H7 (cell line): ENCODE measurements around the gene PACSIN3. TPM values are rescaled to one million over a fixed set of nuclear protein-coding genes. Genes with fewer than 3 reads are reported as not detected.

ENCODE experiments used
- DNase-seq: peaks from one replicate; pipeline ENCODE4 v3.0.0; 2012
- H3K27me3 ChIP-seq: 2 replicates; pipeline ENCODE4 v1.6.0; 2011; ENCODE audit warnings: mild to moderate bottlenecking, low read length; ENCODE audit not compliant: control insufficient read depth, insufficient read depth
- H3K36me3 ChIP-seq: replicated peaks from 2 replicates; pipeline ENCODE4 v1.5.1; 2011; ENCODE audit warnings: low read length; ENCODE audit not compliant: control insufficient read depth, insufficient read depth
- H3K4me3 ChIP-seq: 2 replicates; pipeline ENCODE4 v1.5.1; 2011; ENCODE audit warnings: low read depth, mild to moderate bottlenecking, control low read depth, low read length, moderate library complexity; ENCODE audit not compliant: insufficient read depth
- total RNA-seq: library from RNA; depleted of rRNA; stranded (reverse); fragments of >200 nt; shearing (Covaris generic); gene quantifications from 2 replicates; pipeline ENCODE4 v1.2.3, GENCODE V29; 2014; rRNA removed

The PACSIN3 gene
- total RNA-seq = 67.6 and 76.2 TPM in 2 replicates

GRCh38 chr11:47186076-47186699 is at the start of gene PACSIN3:
Gene PACSIN3 (minus strand): TSS chr11:47186434. CDS start chr11:47182727, 3,707 bp downstream.
- DNase-seq = peak; percentile 92
- H3K4me3 ChIP-seq = peak within 1 kb of the TSS; percentile 79
- peaks cover 7% of the 10 kb centered on the region for H3K27me3 ChIP-seq
- H3K36me3 ChIP-seq = peaks cover 4% of the 10 kb centered on the region

- DNase-seq = peak; percentile 14
- no peak overlapping the region for H3K4me3 ChIP-seq
- H3K36me3 ChIP-seq = peaks cover 41% of the 10 kb centered on the region
- H3K27me3 ChIP-seq = no peaks in the 10 kb centered on the region
These were observed 48.9 kb upstream of the PACSIN3 start for GRCh38 chr11:47235163-47235562.

- no peak overlapping the region for H3K4me3 ChIP-seq
- peaks cover 38% of the 10 kb centered on the region for H3K36me3 ChIP-seq
- no peak for DNase-seq
- no peaks in the 10 kb centered on the region for H3K27me3 ChIP-seq
These were observed 48.5 kb upstream of the PACSIN3 start for GRCh38 chr11:47234669-47235100.

- peak; percentile 70 for DNase-seq
These were observed 47.9 kb upstream of the PACSIN3 start for GRCh38 chr11:47233989-47234668.

GRCh38 chr11:47233051-47233450 is 46.8 kb upstream of the PACSIN3 start:
- DNase-seq = peak; percentile 5
- no peak overlapping the region for H3K4me3 ChIP-seq
- H3K36me3 ChIP-seq = peaks cover 28% of the 10 kb centered on the region
- H3K27me3 ChIP-seq = no peaks in the 10 kb centered on the region

More at GRCh38 chr11:47233989-47234668, 47.9 kb upstream of the PACSIN3 start:
- Histone ChIP-seq H3K4me3 (no peak overlapping the region), H3K36me3 (peaks cover 34% of the 10 kb centered on the region), H3K27me3 (no peaks in the 10 kb centered on the region)

GRCh38 chr11:47229161-47229560 is 42.9 kb upstream of the PACSIN3 start:
- peak; percentile 2 for DNase-seq
- Histone ChIP-seq H3K27me3 (no peaks in the 10 kb centered on the region), H3K4me3 (no peak overlapping the region), H3K36me3 (peaks cover 13% of the 10 kb centered on the region)

- Histone ChIP-seq H3K27me3 (no peaks in the 10 kb centered on the region), H3K36me3 (peaks cover 15% of the 10 kb centered on the region), H3K4me3 (no peak overlapping the region)
- DNase-seq = no peak
These were observed 39.5 kb upstream of the PACSIN3 start for GRCh38 chr11:47225552-47226400.

GRCh38 chr11:47222696-47223095 is 36.5 kb upstream of the PACSIN3 start:
- DNase-seq = no peak
- Histone ChIP-seq H3K4me3 (no peak overlapping the region), H3K36me3 (peaks cover 13% of the 10 kb centered on the region), H3K27me3 (no peaks in the 10 kb centered on the region)

GRCh38 chr11:47220401-47220821 is 34.2 kb upstream of the PACSIN3 start:
- H3K27me3 ChIP-seq = no peaks in the 10 kb centered on the region
- no peak overlapping the region for H3K4me3 ChIP-seq
- DNase-seq = no peak

GRCh38 chr11:47216121-47216798 is 30.0 kb upstream of the PACSIN3 start:
- no peaks in the 10 kb centered on the region for H3K27me3 ChIP-seq
- peak overlapping the region; percentile 61; the same call in 1 of the 2 replicates for H3K4me3 ChIP-seq
- peaks cover 6% of the 10 kb centered on the region for H3K36me3 ChIP-seq
- DNase-seq = no peak

More at GRCh38 chr11:47220401-47220821, 34.2 kb upstream of the PACSIN3 start:
- H3K36me3 ChIP-seq = peaks cover 13% of the 10 kb centered on the region

GRCh38 chr11:47215366-47215910 is 29.2 kb upstream of the PACSIN3 start:
- no peak for DNase-seq
- H3K4me3 ChIP-seq = peak overlapping the region; percentile 61
- no peaks in the 10 kb centered on the region for H3K27me3 ChIP-seq
- H3K36me3 ChIP-seq = peaks cover 4% of the 10 kb centered on the region

GRCh38 chr11:47213950-47214565 is 27.8 kb upstream of the PACSIN3 start:
- peak overlapping the region; percentile 46 for H3K4me3 ChIP-seq
- DNase-seq = peak; percentile 92
- no peaks in the 10 kb centered on the region; the same call in 1 of the 2 replicates for H3K36me3 ChIP-seq
- no peaks in the 10 kb centered on the region for H3K27me3 ChIP-seq

GRCh38 chr11:47212938-47213337 is 26.7 kb upstream of the PACSIN3 start:
- Histone ChIP-seq H3K27me3 (no peaks in the 10 kb centered on the region), H3K36me3 (no peaks in the 10 kb centered on the region; the same call in 1 of the 2 replicates), H3K4me3 (no peak overlapping the region)
- DNase-seq = no peak
